HuH-7.5 (cell line): ENCODE results near the gene CLDN6.

Experiments used
- DNase-seq: peaks from one replicate; pipeline ENCODE4 v3.0.0; 2011; ENCODE audit warnings: low spot score

Gene CLDN6

GRCh38 chr16:2987286-2987685 is 30.7 kb downstream of the CLDN6 start:
- no peak for DNase-seq

- no peak for DNase-seq
Measured at GRCh38 chr16:2986623-2987188, 31.3 kb downstream of the CLDN6 start.

- DNase-seq, result no peak
Measured at GRCh38 chr16:2985893-2986355, 32.1 kb downstream of the CLDN6 start.

- DNase-seq, result no peak
Measured at GRCh38 chr16:2985462-2985861, 32.5 kb downstream of the CLDN6 start.

DNA sequence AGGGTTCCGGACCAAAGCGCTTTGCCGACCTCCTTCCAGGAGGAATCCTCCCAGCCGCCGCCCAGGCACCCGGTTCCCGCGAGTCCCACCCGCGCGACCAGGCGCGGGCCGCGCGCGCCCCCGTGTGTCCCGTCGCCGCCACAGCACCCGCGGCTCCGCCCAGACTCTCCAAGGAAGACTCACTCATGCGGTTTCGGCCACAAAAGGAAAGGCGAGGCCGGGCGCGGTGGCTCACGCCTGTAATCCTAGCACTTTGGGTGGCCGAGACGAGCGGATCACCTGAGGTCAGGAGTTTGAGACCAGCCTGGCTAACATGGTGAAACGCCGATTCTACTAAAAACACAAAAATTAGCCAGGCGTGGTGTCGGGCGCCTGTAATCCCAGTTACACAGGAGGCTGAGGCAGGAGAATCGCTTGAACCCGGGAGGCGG is 34.3 kb downstream of the CLDN6 start:
- DNase-seq, result peak; percentile 94

DNA sequence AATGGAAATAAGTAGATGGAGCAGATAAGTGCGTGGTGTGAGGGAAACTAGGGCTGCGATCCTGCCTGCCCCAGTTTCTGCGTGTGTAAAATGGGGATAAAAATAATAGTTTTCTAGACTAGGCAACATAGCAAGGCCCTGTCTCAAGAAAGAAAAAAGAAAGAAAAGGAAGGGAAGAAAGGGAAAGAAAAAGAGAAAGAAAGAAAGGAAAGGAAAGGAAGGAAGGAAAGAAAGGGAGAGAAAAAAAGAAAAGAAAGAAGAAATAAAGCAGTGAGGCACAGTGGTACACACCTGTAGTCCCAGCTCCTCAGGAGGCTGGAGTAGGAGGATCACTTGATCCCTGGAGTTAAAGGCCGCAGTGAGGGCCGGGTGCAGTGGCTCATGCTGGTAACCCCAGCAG is 35.6 kb downstream of the CLDN6 start:
- DNase-seq, result no peak

DNA sequence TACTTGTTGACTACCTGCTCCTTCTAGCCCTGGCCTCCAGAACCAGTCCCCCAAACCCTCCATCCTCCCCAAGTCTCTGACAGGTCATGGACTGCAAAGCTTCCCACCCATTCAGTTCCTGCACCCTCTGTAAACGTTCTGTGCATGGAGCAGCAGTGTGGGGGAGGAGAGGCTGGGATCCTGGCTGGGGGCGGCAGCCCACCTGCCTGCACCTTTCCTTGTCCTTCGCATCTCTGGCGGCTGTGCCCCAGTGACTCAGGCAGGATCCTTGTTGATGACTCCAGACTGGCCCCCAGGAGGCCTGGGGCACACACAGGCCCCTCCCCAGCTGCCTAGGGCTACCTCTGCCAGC is 36.1 kb downstream of the CLDN6 start:
- no peak for DNase-seq

- no peak for DNase-seq
Measured at GRCh38 chr16:2981177-2981898, 36.6 kb downstream of the CLDN6 start.

GRCh38 chr16:2980227-2981176 is 37.5 kb downstream of the CLDN6 start, which contains the start of gene PKMYT1:
PKMYT1 (minus strand) TSS chr16:2980446; CDS start chr16:2979657, 789 bp downstream.
- peak; percentile 99 for DNase-seq

- DNase-seq, result peak; percentile 60
Measured at GRCh38 chr16:2979669-2980226, 38.2 kb downstream of the CLDN6 start.

GRCh38 chr16:2977440-2977839 is 40.5 kb downstream of the CLDN6 start:
- DNase-seq, result no peak

DNA sequence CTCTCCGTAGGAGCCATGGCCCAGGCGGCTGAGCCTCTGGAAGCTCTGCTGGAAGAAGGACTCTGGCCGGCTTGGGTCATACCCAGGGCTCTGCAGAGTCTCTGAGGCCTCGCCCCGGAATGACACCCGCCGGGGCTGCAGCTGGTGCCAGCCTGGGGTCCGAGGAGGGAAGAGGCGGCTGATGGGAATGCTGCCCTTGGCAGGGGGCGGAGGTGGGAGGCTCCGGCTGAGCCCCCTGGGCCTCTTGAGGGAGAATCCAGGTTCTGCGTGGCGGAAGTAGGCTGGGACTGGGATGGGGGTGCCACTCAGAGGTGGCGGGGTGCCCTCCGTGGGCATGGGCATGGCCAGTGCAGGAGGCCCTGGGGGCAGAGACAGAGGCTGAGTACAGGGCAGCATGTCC is 41.3 kb downstream of the CLDN6 start:
- DNase-seq, result no peak

DNA sequence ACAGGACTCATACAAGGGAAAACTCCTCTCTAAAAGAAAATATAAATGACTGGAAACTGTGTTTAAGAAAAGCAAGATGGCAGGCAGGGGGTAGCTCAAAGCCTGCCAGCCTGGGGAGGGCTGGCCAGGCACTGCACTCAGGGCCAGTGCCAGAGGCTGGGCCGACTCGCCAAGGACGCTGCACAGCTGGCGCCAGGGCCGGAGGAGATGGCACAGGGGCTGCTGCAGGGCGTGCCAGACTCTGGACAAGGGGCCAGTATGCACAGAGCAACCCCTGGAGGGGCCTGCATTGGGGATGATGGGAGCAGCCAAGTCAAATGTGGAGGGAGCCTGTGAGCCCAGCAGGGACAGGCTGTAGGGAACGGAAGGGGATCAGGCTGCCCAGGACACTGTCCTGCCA is 41.8 kb downstream of the CLDN6 start:
- no peak for DNase-seq

DNA sequence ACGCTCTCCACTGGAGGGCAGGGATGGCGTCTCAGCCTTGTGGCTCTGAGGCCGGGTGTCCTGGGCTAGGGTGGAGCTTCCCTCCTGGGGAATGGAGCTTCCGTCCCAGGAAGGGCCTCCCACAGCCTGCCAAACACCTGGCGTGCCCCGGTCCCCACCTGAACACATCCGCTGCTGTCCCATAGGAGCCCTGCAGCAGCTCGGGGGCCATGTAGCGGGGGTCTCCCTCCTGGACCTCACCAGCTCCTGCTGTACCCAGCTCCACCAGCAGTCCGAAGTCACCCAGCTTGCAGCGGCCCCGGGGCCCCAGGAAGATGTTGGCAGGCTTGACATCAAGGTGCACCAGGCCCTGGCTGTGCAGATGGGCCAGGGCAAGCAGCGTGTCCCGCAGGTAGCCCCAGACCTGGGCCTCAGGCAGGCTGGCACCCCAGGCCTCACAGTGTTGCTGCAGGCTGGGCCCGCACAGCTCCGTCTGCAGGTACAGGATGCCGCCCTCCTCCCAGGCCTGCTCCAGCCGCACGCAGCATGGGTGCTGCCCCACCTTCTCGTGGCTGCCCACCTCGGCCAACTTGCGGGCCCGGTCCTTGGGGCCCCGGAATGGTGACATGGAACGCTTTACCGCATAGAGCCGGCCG is 42.7 kb downstream of the CLDN6 start:
- DNase-seq, result no peak

DNA sequence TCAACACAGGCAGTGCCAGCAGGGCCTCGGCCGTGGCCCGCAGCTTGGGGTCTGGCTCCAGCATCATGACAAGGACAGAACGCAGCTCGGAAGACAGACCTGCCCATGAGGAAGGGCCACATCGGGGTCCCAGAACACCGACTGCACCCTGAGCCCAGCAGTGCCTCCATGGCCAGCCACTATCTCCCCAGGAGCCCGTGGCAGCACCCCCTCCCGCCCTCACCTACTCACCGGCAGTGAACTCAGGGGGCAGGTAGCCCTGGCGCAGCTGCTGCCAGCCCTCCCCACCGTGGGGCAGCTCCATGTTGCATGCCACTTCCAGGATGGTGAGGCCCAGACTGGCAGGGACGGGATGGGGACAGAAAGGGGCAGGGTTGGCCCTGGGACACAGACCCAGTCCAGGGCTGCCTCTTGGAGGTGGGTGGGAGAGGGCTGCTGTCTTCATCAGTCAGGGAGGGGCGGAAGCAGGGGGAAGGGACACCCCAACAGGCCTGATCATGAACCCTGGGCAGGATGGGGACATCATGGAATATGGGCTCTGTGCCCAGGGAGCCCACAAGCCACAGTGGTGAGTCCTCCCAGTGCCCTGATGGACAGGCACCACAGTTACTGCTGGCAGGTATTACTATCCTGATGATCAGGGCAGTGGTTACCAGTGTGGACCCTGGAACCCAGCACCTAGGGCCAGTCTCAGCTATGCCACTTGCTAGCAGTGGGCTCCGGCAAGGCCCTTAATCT is 43.5 kb downstream of the CLDN6 start:
- DNase-seq, result no peak

- DNase-seq, result no peak
Measured at GRCh38 chr16:2973605-2974318, 44.2 kb downstream of the CLDN6 start.

- no peak for DNase-seq
Measured at GRCh38 chr16:2973093-2973492, 44.9 kb downstream of the CLDN6 start.

DNA sequence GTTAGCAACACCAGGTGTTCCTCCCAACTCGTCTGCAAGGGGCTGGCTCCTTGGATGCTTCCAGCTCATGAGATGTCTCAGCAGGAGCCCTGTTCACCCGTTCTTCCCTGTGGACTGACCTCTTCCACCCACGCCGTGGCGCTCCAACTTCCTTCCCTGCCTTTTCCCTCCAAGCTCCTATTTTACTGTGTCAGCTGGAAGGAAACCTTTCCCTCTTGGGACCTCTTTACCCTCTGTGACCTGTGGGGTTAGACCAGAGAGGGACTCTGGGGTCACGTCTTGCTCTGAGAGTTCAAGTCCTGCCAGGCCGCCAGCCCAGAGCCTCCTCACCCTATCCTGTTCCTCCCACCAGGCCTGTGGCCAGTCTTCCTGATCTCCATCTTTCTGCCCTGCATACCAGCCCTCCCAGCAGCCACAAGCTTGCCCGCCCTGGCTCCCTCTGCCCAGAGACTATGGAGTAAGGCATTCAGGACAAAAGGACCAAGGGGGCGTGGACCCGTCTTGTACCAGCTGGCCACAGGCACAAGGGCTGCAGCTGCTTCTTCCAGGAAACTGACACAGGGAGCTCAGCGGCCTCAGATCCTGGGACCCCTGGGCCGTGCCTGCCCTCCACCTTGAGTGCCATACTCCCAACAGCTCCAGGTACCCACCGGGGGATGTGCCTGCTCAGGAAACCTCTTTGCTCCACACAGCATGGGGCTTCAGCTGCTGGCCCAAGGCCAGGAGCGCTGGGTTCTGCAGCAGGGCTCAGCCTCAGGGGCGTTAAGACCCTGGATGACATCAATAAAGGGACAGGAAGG is 45.8 kb downstream of the CLDN6 start:
- no peak for DNase-seq

DNA sequence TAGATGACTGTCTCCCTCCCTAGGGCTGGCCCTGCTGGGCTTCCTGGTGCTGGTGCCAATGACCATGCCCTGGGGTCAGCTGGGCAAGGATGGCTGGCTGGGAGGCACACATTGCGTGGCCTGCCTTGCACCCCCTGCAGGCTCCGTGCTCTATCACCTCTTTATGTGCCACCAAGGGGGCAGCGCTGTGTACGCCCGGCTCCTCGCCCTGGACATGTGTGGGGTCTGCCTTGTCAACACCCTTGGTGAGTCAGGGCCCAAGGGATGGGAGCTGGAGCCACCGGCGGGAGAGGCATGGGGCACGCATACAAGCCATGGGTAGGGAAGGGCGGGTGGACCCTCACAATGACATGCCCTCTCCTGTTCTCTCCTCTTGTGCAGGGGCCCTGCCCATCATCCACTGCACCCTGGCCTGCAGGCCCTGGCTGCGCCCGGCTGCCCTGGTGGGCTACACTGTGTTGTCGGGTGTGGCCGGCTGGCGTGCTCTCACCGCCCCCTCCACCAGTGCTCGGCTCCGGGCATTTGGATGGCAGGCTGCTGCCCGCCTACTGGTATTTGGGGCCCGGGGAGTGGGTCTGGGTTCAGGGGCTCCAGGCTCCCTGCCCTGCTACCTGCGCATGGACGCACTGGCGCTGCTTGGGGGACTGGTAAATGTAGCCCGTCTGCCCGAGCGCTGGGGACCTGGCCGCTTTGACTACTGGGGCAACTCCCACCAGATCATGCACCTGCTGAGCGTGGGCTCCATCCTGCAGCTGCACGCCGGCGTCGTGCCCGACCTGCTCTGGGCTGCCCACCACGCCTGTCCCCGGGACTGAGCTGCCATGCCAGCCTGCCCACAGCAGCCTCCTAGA is 46.6 kb downstream of the CLDN6 start:
- DNase-seq, result no peak
